ENCODE data around the gene ERICH6.

Gene ERICH6

DNA sequence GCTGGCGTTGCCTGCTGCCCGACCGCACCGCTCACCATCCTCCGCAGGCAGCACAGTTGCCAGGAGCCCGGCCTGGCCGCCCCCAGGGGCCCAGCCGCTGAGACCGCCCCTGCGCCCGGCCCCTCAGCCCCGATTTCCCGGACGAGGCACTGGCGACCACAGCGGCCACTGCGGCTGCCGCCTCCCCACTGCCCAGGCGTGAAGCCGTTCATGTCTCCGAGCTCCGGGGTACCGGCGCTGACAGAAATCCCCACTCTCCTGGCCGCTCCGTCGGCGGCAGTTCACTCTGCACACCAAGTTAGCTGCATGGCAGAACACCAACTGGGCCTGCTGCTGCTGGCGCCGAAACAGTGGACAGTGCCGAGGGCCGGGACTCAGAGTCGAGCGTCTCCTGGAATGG is 92.1 kb downstream of the ERICH6 start:
- H3K9me3 ChIP-seq (ENCODE audit: control insufficient read depth, insufficient read depth, low read length) = no peaks in the 10 kb centered on the region

DNA sequence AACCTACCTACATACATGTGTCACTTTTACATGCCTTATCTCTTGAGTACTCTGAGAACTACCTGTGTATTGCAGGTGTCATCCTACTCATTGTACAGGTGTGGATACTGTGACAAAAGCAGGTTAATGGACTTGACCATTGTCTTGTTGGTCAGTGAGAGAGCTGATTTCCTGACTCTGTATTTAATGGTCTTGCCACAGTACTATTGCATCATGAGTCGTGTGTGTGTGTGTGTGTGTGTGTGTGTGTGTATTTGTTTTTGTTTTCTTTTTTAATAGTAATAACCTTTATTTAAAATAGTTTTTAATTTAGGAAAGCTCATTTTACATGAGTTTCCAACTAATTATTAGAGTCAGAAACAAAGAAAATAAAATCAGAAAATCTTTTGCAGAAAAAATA is 92.9 kb downstream of the ERICH6 start:
- Histone ChIP-seq H3K27me3 (ENCODE audit: control insufficient read depth, insufficient read depth, low read length) (no peaks in the 10 kb centered on the region), H3K9me3 (ENCODE audit: control insufficient read depth, insufficient read depth, low read length) (no peaks in the 10 kb centered on the region), H3K4me3 (ENCODE audit: low read depth, low read length) (no peak overlapping the region), H3K4me1 (ENCODE audit: control insufficient read depth, insufficient read depth, low read length) (peaks cover 28% of the 10 kb centered on the region), H3K9ac (ENCODE audit: low read depth, low read length) (no peak overlapping the region), H3K27ac (ENCODE audit: low read depth, low read length) (no peak overlapping the region), H3K36me3 (ENCODE audit: control insufficient read depth, insufficient read depth, low read length) (peaks cover 31% of the 10 kb centered on the region)

More for the DNA sequence above, 92.1 kb downstream of the ERICH6 start:
- H3K4me3 ChIP-seq (ENCODE audit: low read depth, low read length) = no peak overlapping the region
- H3K27me3 ChIP-seq (ENCODE audit: control insufficient read depth, insufficient read depth, low read length) = no peaks in the 10 kb centered on the region
- no peak overlapping the region for H3K27ac ChIP-seq (ENCODE audit: low read depth, low read length)
- no peak overlapping the region for H3K9ac ChIP-seq (ENCODE audit: low read depth, low read length)
- peaks cover 23% of the 10 kb centered on the region for H3K4me1 ChIP-seq (ENCODE audit: control insufficient read depth, insufficient read depth, low read length)
- peaks cover 28% of the 10 kb centered on the region for H3K36me3 ChIP-seq (ENCODE audit: control insufficient read depth, insufficient read depth, low read length)

DNA sequence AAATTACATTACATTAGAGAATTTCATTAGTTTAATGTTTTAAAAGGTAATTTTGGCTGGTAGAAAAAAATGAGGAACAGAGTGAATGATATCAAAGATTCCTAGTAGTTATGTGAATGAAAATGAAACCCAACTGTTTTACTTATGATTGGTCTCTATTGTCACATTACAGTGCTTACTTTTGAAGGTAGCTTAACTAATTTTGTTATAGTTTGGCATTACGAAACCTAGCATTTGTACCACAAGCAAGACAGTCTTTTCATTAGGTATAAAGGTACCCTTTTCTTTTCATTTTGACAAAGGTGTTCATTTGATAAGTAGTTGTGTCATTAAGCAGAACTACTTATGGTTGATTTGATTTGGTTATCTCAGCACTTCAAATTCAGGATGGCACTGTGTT is 93.7 kb downstream of the ERICH6 start:
- H3K9ac ChIP-seq (ENCODE audit: low read depth, low read length) = no peak overlapping the region
- H3K4me3 ChIP-seq (ENCODE audit: low read depth, low read length) = no peak overlapping the region
- H3K27me3 ChIP-seq (ENCODE audit: control insufficient read depth, insufficient read depth, low read length) = no peaks in the 10 kb centered on the region
- H3K4me1 ChIP-seq (ENCODE audit: control insufficient read depth, insufficient read depth, low read length) = peaks cover 35% of the 10 kb centered on the region
- H3K36me3 ChIP-seq (ENCODE audit: control insufficient read depth, insufficient read depth, low read length) = peaks cover 34% of the 10 kb centered on the region
- H3K9me3 ChIP-seq (ENCODE audit: control insufficient read depth, insufficient read depth, low read length) = no peaks in the 10 kb centered on the region
- no peak overlapping the region for H3K27ac ChIP-seq (ENCODE audit: low read depth, low read length)

Measured in HUES48 (cell line).